ENCODE results near the gene RERE.
"Not testable (repeated sequence)": the region's sequence is repeated elsewhere in the genome, so short reads cannot be mapped to it uniquely, and the experiment has no call there.

RERE gene

GRCh38 chr1:8716238-8716637 lies 101.2 kb downstream of the RERE start:
- no peak for DNase-seq (ENCODE audit: low read depth)

- no peak for DNase-seq (ENCODE audit: low read depth)
Observed at GRCh38 chr1:8714173-8714572, 103.3 kb downstream of the RERE start.

GRCh38 chr1:8712413-8713231 lies 104.8 kb downstream of the RERE start:
- no peak for DNase-seq (ENCODE audit: low read depth)

- no peak for DNase-seq (ENCODE audit: low read depth)
Observed at GRCh38 chr1:8711873-8712412, 105.5 kb downstream of the RERE start.

- no peak for DNase-seq (ENCODE audit: low read depth)
Observed at GRCh38 chr1:8711151-8711550, 106.3 kb downstream of the RERE start.

GRCh38 chr1:8708259-8708658 lies 109.2 kb downstream of the RERE start:
- DNase-seq (ENCODE audit: low read depth) = no peak

- no peak for DNase-seq (ENCODE audit: low read depth)
Observed at GRCh38 chr1:8706995-8707396, 110.4 kb downstream of the RERE start.

GRCh38 chr1:8706291-8706690 lies 111.1 kb downstream of the RERE start:
- no peak for DNase-seq (ENCODE audit: low read depth)

- DNase-seq (ENCODE audit: low read depth) = no peak
Observed at GRCh38 chr1:8704866-8705506, 112.5 kb downstream of the RERE start.

GRCh38 chr1:8702850-8703810 lies 114.3 kb downstream of the RERE start:
- DNase-seq (ENCODE audit: low read depth) = no peak

- DNase-seq (ENCODE audit: low read depth) = no peak
Observed at GRCh38 chr1:8702472-8702849, 115.0 kb downstream of the RERE start.

- no peak for DNase-seq (ENCODE audit: low read depth)
Observed at GRCh38 chr1:8701794-8702471, 115.5 kb downstream of the RERE start.

GRCh38 chr1:8699679-8700078 lies 117.8 kb downstream of the RERE start:
- DNase-seq (ENCODE audit: low read depth) = no peak

GRCh38 chr1:8698937-8699447 lies 118.4 kb downstream of the RERE start:
- no peak for DNase-seq (ENCODE audit: low read depth)

GRCh38 chr1:8698012-8698630 lies 119.3 kb downstream of the RERE start:
- DNase-seq (ENCODE audit: low read depth) = no peak

GRCh38 chr1:8695442-8695841 lies 122.0 kb downstream of the RERE start:
- not testable (repeated sequence) for DNase-seq (ENCODE audit: low read depth)

GRCh38 chr1:8693107-8693506 lies 124.3 kb downstream of the RERE start:
- DNase-seq (ENCODE audit: low read depth) = no peak

GRCh38 chr1:8691662-8692061 lies 125.8 kb downstream of the RERE start:
- no peak for DNase-seq (ENCODE audit: low read depth)

GRCh38 chr1:8690253-8690525 lies 127.3 kb downstream of the RERE start:
- no peak for DNase-seq (ENCODE audit: low read depth)

GRCh38 chr1:8689431-8690252 lies 127.8 kb downstream of the RERE start:
- no peak for DNase-seq (ENCODE audit: low read depth)

All from stimulated activated CD4-positive, alpha-beta T cell treated with anti-CD3 and anti-CD28 coated beads, Interleukin-2, amount 100 ng/mL, for 4 hours (primary cell).